CD4-positive, alpha-beta T cell (primary cell): ENCODE measurements around the gene VIL1. TPM values are rescaled to one million over a fixed set of nuclear protein-coding genes. Genes with fewer than 3 reads are reported as not detected.

Source experiments
- ATAC-seq: fragments of 200-7000 bp; cut with Tn5 transposase; one replicate; pipeline ENCODE4 v1.10.0; 2022; ENCODE audit warnings: mild to moderate bottlenecking; ENCODE audit not compliant: poor library complexity
- CTCF ChIA-PET: fragments of 350-600 bp; sonication (Branson Sonifier 250); formaldehyde crosslinking; loops from one replicate; lab custom pipeline; 2021; ENCODE audit warnings: antibody characterized with exemption, inconsistent platforms; lab: Charles Lee
- POLR2A ChIA-PET: fragments of 350-600 bp; sonication (Branson Sonifier 250); formaldehyde crosslinking; loops from one replicate; lab custom pipeline; 2021; ENCODE audit warnings: antibody characterized with exemption, inconsistent platforms; lab: Charles Lee
- DNase-seq, 14 experiments: peaks; one replicate each; pipeline ENCODE4 v3.0.0-alpha.2; 2013 to 2020; ENCODE audit warnings: mixed read lengths in 2 of 14
- H3K27ac ChIP-seq, 2 donors: one replicate each; pipeline versions ENCODE4 v1.5.1 to v1.7.0; 2013; ENCODE audit warnings: low read length in 2 of 2, low read depth in 1 of 2, mild to moderate bottlenecking in 1 of 2
- H3K27me3 ChIP-seq, 2 experiments: 1 replicate in 1 of 2; 2 replicates in 1 of 2; pipeline versions ENCODE4 v1.6.1 to v1.7.0; 2013; ENCODE audit warnings: low read length in 2 of 2, control low read depth in 1 of 2, mild to moderate bottlenecking in 1 of 2, moderate library complexity in 1 of 2; ENCODE audit not compliant: insufficient read depth in 2 of 2, control insufficient read depth in 1 of 2
- H3K36me3 ChIP-seq: one replicate; pipeline ENCODE4 v1.6.1; 2013; ENCODE audit warnings: low read length, control low read depth; ENCODE audit not compliant: insufficient read depth
- H3K4me1 ChIP-seq: one replicate; pipeline ENCODE4 v1.6.1; 2013; ENCODE audit warnings: low read length, control low read depth; ENCODE audit not compliant: insufficient read depth
- H3K4me3 ChIP-seq: one replicate; pipeline ENCODE4 v1.5.1; 2013; ENCODE audit warnings: mild to moderate bottlenecking, low read length, moderate library complexity
- H3K9me3 ChIP-seq, 2 experiments: 1 replicate in 1 of 2; 2 replicates in 1 of 2; pipeline versions ENCODE4 v1.6.1 to v1.7.0; 2013; ENCODE audit warnings: low read length in 2 of 2, mild to moderate bottlenecking in 2 of 2, control low read depth in 1 of 2, moderate library complexity in 1 of 2; ENCODE audit not compliant: control insufficient read depth in 1 of 2, insufficient read depth in 1 of 2
- H3K27ac Mint-ChIP-seq: one replicate; pipeline ENCODE4 v1.8.0; 2020; ENCODE audit warnings: mixed read lengths
- H3K27me3 Mint-ChIP-seq: one replicate; pipeline ENCODE4 v1.8.0; 2021; ENCODE audit warnings: mixed read lengths
- H3K36me3 Mint-ChIP-seq: one replicate; pipeline ENCODE4 v1.8.0; 2021; ENCODE audit warnings: low read depth, mixed read lengths
- H3K4me1 Mint-ChIP-seq: one replicate; pipeline ENCODE4 v1.8.0; 2021; ENCODE audit warnings: low read depth, mixed read lengths
- H3K4me3 Mint-ChIP-seq: one replicate; pipeline ENCODE4 v1.8.0; 2020; ENCODE audit warnings: mild to moderate bottlenecking, mixed read lengths
- H3K9me3 Mint-ChIP-seq: one replicate; pipeline ENCODE4 v1.8.0; 2020; ENCODE audit warnings: mixed read lengths
- intact Hi-C, 2 experiments: fragments of 100-400 bp; cut with DNase I in 1 of 2; cut with micrococcal nuclease in 1 of 2; formaldehyde crosslinking; loops; one replicate each; pipeline versions ENCODE4 v1.15.1 to v1.9.0; 2023 to 2025; cut with DNase I, micrococcal nuclease
- total RNA-seq, 174 experiments: library from RNA in 2 of 174; stranded (reverse) in 2 of 174; gene quantifications; one replicate each; pipeline ENCODE4 v1.2.3 and lab custom pipeline; 2021 to 2026
- TF ChIP-seq, protein P1 (sequence below): fragments of 200-600 bp; IDR thresholded peaks from one replicate; pipeline ENCODE4 v1.8.0; 2022; ENCODE audit warnings: antibody characterized with exemption, mild to moderate bottlenecking

Gene VIL1
- total RNA-seq, 2 experiments from 2014 or later = 0.20 to 0.33 TPM

DNA sequence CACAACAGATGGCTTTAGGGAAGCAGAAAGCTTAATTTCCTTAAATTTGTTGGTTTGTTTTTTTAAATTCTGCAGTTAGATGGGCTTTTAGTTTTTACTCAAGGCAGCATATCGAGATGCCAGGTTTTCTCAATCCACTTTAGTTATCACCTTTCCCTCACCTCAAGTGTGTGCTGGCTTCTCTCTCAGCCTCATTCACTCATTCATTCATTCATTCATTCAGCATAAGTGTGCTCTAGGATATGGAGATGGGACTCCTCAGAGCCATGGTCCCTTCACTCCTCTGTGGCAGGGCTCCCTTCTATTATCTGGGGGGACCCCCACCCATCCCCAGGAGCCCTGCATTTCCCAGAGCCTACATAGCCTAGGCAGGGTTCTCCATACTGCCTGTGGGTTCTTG is 19.0 kb downstream of the VIL1 start:
- Histone ChIP-seq H3K4me3 (no peak overlapping the region), H3K27ac (no peak overlapping the region), H3K36me3 (no peaks in the 10 kb centered on the region), H3K4me1 (no peaks in the 10 kb centered on the region), H3K27me3 (no peaks in the 10 kb centered on the region), H3K9me3 (no peaks in the 10 kb centered on the region)
- TF ChIP-seq, protein P1, sequence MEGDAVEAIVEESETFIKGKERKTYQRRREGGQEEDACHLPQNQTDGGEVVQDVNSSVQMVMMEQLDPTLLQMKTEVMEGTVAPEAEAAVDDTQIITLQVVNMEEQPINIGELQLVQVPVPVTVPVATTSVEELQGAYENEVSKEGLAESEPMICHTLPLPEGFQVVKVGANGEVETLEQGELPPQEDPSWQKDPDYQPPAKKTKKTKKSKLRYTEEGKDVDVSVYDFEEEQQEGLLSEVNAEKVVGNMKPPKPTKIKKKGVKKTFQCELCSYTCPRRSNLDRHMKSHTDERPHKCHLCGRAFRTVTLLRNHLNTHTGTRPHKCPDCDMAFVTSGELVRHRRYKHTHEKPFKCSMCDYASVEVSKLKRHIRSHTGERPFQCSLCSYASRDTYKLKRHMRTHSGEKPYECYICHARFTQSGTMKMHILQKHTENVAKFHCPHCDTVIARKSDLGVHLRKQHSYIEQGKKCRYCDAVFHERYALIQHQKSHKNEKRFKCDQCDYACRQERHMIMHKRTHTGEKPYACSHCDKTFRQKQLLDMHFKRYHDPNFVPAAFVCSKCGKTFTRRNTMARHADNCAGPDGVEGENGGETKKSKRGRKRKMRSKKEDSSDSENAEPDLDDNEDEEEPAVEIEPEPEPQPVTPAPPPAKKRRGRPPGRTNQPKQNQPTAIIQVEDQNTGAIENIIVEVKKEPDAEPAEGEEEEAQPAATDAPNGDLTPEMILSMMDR = no peak
- H3K4me3 Mint-ChIP-seq = no peak overlapping the region
- no peak for ATAC-seq
- intact Hi-C loops = no loop called here
- H3K27me3 Mint-ChIP-seq = no peaks in the 10 kb centered on the region
- H3K4me1 Mint-ChIP-seq = no peaks in the 10 kb centered on the region
- no peaks in the 10 kb centered on the region for H3K9me3 Mint-ChIP-seq
- DNase-seq = no peak
- H3K27ac Mint-ChIP-seq = no peak overlapping the region
- ChIA-PET POLR2A (no interaction called here), CTCF (interaction anchor here (0.9 kb wide), 1 partner anchor 19 kb away, joined by 3 read pairs; no protein-coding TSS in a partner anchor)
- no peaks in the 10 kb centered on the region for H3K36me3 Mint-ChIP-seq

DNA sequence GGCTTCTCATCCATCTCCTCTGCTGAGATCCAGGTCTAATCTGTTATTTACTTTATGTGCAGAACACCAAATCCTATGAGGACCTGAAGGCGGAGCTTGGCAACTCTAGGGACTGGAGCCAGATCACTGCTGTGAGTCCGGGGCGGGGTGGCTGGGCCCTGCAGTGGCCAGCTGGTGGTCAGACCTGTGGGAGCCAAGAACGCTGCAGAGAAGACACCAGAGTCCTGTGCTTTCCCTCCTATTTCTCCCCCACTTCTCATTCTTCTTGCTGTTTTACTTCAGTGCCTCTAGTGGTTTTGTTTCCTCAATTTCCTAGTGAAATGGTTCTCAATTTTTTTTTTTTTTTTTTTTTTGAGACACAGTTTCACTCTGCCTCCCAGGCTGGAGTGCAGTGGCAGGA is 19.7 kb downstream of the VIL1 start:
- Histone ChIP-seq H3K4me1 (no peaks in the 10 kb centered on the region), H3K4me3 (no peak overlapping the region), H3K27ac (no peak overlapping the region), H3K36me3 (no peaks in the 10 kb centered on the region), H3K27me3 (no peaks in the 10 kb centered on the region), H3K9me3 (no peaks in the 10 kb centered on the region)
- ChIA-PET CTCF (interaction anchor here (0.6 kb wide), 1 partner anchor 210 kb away, joined by 5 read pairs; no protein-coding TSS in a partner anchor), POLR2A (no interaction called here)
- Mint-ChIP-seq H3K4me3 (no peak overlapping the region), H3K27ac (no peak overlapping the region), H3K36me3 (no peaks in the 10 kb centered on the region), H3K27me3 (no peaks in the 10 kb centered on the region), H3K9me3 (no peaks in the 10 kb centered on the region), H3K4me1 (no peaks in the 10 kb centered on the region)
- no peak for DNase-seq
- intact Hi-C loops = no loop called here
- TF ChIP-seq, protein P1 = no peak
- ATAC-seq = no peak

DNA sequence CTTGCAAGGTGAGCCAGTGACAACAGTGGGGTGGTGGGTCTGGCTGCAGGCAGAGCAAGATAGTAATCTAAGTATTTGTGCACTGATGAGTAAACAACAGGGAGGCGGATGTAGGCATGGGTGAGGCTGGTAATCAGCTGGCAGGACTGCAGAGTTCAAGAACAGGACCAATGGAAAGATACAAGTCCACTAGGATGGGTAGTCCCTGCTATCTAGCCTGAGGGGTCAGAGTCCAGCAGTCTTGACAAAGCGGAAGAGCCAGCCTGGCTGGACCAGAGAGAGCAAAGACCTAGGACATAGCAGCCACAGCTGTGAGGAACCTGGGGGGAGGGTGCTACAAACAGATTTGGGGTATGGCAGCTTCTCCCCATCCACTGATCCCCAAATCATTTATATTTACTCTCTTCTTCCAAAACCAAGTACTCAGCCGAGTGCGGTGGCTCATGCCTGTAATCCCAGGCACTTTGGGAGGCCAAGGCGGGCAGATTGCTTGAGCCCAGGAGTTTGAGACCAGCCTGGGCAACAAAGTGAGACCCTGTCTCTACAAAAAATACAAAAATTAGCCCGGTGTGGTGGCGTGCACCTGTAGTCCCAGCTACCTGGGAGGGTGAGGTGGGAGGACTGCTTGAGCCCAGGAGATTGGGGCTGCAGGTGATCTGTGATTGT is 25.9 kb downstream of the VIL1 start:
- H3K36me3 ChIP-seq = peaks cover 12% of the 10 kb centered on the region
- H3K27me3 ChIP-seq = no peaks in the 10 kb centered on the region
- H3K4me1 ChIP-seq = no peaks in the 10 kb centered on the region
- DNase-seq (no peak), ATAC-seq (no peak)
- Mint-ChIP-seq H3K27ac (no peak overlapping the region), H3K4me1 (no peaks in the 10 kb centered on the region), H3K4me3 (no peak overlapping the region), H3K27me3 (no peaks in the 10 kb centered on the region), H3K9me3 (no peaks in the 10 kb centered on the region), H3K36me3 (peaks cover 17% of the 10 kb centered on the region)
- H3K9me3 ChIP-seq = no peaks in the 10 kb centered on the region
- H3K4me3 ChIP-seq = no peak overlapping the region
- ChIA-PET POLR2A (no interaction called here), CTCF (no interaction called here)
- H3K27ac ChIP-seq = no peak overlapping the region
- TF ChIP-seq, protein P1 = no peak
- intact Hi-C loops = no loop called here
